HG03064 (cell line): ENCODE measurements around the gene TUBB.

ENCODE experiments used
- ATAC-seq: cut with Tn5 transposase; IDR thresholded peaks from one replicate; pipeline ENCODE4 v1.9.1; 2021; ENCODE audit warnings: low read depth; ENCODE audit not compliant: unreplicated experiment

The TUBB gene

GRCh38 chr6:30686908-30687658 lies 33.1 kb upstream of the TUBB start:
- no peak for ATAC-seq

GRCh38 chr6:30687659-30688431 lies 32.3 kb upstream of the TUBB start:
- no peak for ATAC-seq

GRCh38 chr6:30688569-30688968 lies 31.6 kb upstream of the TUBB start:
- no peak for ATAC-seq

- no peak for ATAC-seq
Measured at GRCh38 chr6:30689022-30689865, 30.9 kb upstream of the TUBB start.

GRCh38 chr6:30689985-30690384 lies 30.2 kb upstream of the TUBB start:
- ATAC-seq, result no peak

- ATAC-seq, result no peak
Measured at GRCh38 chr6:30690403-30691207, 29.5 kb upstream of the TUBB start, which contains the start of gene NRM. Gene NRM, minus strand, starts transcription at chr6:30690984. Its CDS starts 10 bp downstream, at chr6:30690974.

- ATAC-seq, result no peak
Measured at GRCh38 chr6:30691208-30691847, 28.8 kb upstream of the TUBB start.

- ATAC-seq, result no peak
Measured at GRCh38 chr6:30696432-30696831, 23.7 kb upstream of the TUBB start.

- ATAC-seq, result no peak
Measured at GRCh38 chr6:30700340-30700739, 19.8 kb upstream of the TUBB start.

GRCh38 chr6:30703011-30703410 lies 17.1 kb upstream of the TUBB start:
- no peak for ATAC-seq

GRCh38 chr6:30703821-30704220 lies 16.3 kb upstream of the TUBB start:
- ATAC-seq, result no peak

- ATAC-seq, result no peak
Measured at GRCh38 chr6:30705620-30706019, 14.5 kb upstream of the TUBB start.

- ATAC-seq, result no peak
Measured at GRCh38 chr6:30707281-30707850, 12.8 kb upstream of the TUBB start.

GRCh38 chr6:30709101-30709868 lies 10.9 kb upstream of the TUBB start:
- no peak for ATAC-seq

- no peak for ATAC-seq
Measured at GRCh38 chr6:30711758-30712380, 8.3 kb upstream of the TUBB start.

GRCh38 chr6:30712441-30712945 lies 7.7 kb upstream of the TUBB start:
- ATAC-seq, result no peak

GRCh38 chr6:30714263-30714662 lies 5.9 kb upstream of the TUBB start:
- ATAC-seq, result no peak

GRCh38 chr6:30716879-30717128 lies 3.3 kb upstream of the TUBB start:
- ATAC-seq, result no peak
